Measurements from ENCODE around the gene CYTH2.
"Not testable (repeated sequence)": the region's sequence is repeated elsewhere in the genome, so short reads cannot be mapped to it uniquely, and the experiment has no call there.

Gene CYTH2

GRCh38 chr19:48507911-48508439 lies 38.8 kb downstream of the CYTH2 start:
- DNase-seq, result no peak
- in situ Hi-C loops (cut with MboI; ENCODE audit: low pct_unique_long_range_greater_than_20kb, low sequenced_read_pairs), result no loop called here

GRCh38 chr19:48508729-48509411 lies 39.7 kb downstream of the CYTH2 start:
- no peak for DNase-seq
- in situ Hi-C loops (cut with MboI; ENCODE audit: low pct_unique_long_range_greater_than_20kb, low sequenced_read_pairs), result no loop called here

GRCh38 chr19:48509467-48510194 lies 40.5 kb downstream of the CYTH2 start:
- in situ Hi-C loops (cut with MboI; ENCODE audit: low pct_unique_long_range_greater_than_20kb, low sequenced_read_pairs), result no loop called here
- DNase-seq, result no peak

GRCh38 chr19:48510421-48511268 lies 41.5 kb downstream of the CYTH2 start:
- DNase-seq, result peak; percentile 43
- in situ Hi-C loops (cut with MboI; ENCODE audit: low pct_unique_long_range_greater_than_20kb, low sequenced_read_pairs), result no loop called here

GRCh38 chr19:48511321-48511731 lies 42.2 kb downstream of the CYTH2 start:
- DNase-seq, result no peak
- in situ Hi-C loops (cut with MboI; ENCODE audit: low pct_unique_long_range_greater_than_20kb, low sequenced_read_pairs), result no loop called here

- in situ Hi-C loops (cut with MboI; ENCODE audit: low pct_unique_long_range_greater_than_20kb, low sequenced_read_pairs), result no loop called here
- DNase-seq, result peak; percentile 46
Observed at GRCh38 chr19:48511800-48512503, 42.8 kb downstream of the CYTH2 start, which contains the start of gene LMTK3. Gene LMTK3 (minus strand): TSS chr19:48511835. CDS start chr19:48511576, 259 bp downstream.

GRCh38 chr19:48512504-48513288 lies 43.5 kb downstream of the CYTH2 start:
- in situ Hi-C loops (cut with MboI; ENCODE audit: low pct_unique_long_range_greater_than_20kb, low sequenced_read_pairs), result no loop called here
- no peak for DNase-seq

- in situ Hi-C loops (cut with MboI; ENCODE audit: low pct_unique_long_range_greater_than_20kb, low sequenced_read_pairs), result no loop called here
- peak; percentile 71 for DNase-seq
Observed at GRCh38 chr19:48513289-48514122, 44.3 kb downstream of the CYTH2 start.

- in situ Hi-C loops (cut with MboI; ENCODE audit: low pct_unique_long_range_greater_than_20kb, low sequenced_read_pairs), result no loop called here
Observed at GRCh38 chr19:48514123-48514458, 44.9 kb downstream of the CYTH2 start.

GRCh38 chr19:48516536-48516935 lies 47.4 kb downstream of the CYTH2 start:
- in situ Hi-C loops (cut with MboI; ENCODE audit: low pct_unique_long_range_greater_than_20kb, low sequenced_read_pairs), result no loop called here

More at GRCh38 chr19:48514123-48514458, 44.9 kb downstream of the CYTH2 start:
- no peak for DNase-seq

GRCh38 chr19:48518207-48518606 lies 49.0 kb downstream of the CYTH2 start:
- in situ Hi-C loops (cut with MboI; ENCODE audit: low pct_unique_long_range_greater_than_20kb, low sequenced_read_pairs), result no loop called here
- no peak for DNase-seq

More at GRCh38 chr19:48516536-48516935, 47.4 kb downstream of the CYTH2 start:
- DNase-seq, result no peak

- DNase-seq; in situ Hi-C loops (cut with MboI; ENCODE audit: low pct_unique_long_range_greater_than_20kb, low sequenced_read_pairs): not testable (repeated sequence)
Observed at GRCh38 chr19:48519426-48519825, 50.3 kb downstream of the CYTH2 start.

- no peak for DNase-seq
- in situ Hi-C loops (cut with MboI; ENCODE audit: low pct_unique_long_range_greater_than_20kb, low sequenced_read_pairs), result no loop called here
Observed at GRCh38 chr19:48520134-48520533, 51.0 kb downstream of the CYTH2 start.

- in situ Hi-C loops (cut with MboI; ENCODE audit: low pct_unique_long_range_greater_than_20kb, low sequenced_read_pairs), result no loop called here
- DNase-seq, result no peak
Observed at GRCh38 chr19:48524221-48524620, 55.1 kb downstream of the CYTH2 start.

- in situ Hi-C loops (cut with MboI; ENCODE audit: low pct_unique_long_range_greater_than_20kb, low sequenced_read_pairs), result no loop called here
- no peak for DNase-seq
Observed at GRCh38 chr19:48524732-48525131, 55.6 kb downstream of the CYTH2 start.

- DNase-seq, result no peak
- in situ Hi-C loops (cut with MboI; ENCODE audit: low pct_unique_long_range_greater_than_20kb, low sequenced_read_pairs), result no loop called here
Observed at GRCh38 chr19:48529156-48529555, 60.0 kb downstream of the CYTH2 start.

- no peak for DNase-seq
- in situ Hi-C loops (cut with MboI; ENCODE audit: low pct_unique_long_range_greater_than_20kb, low sequenced_read_pairs), result no loop called here
Observed at GRCh38 chr19:48530066-48530720, 61.0 kb downstream of the CYTH2 start.
